Stimulated activated CD8-positive, alpha-beta memory T cell treated with anti-CD3 and anti-CD28 coated beads, Interleukin-12 subunit alpha, Interleukin-12 subunit beta, amount 100 ng/mL, for 24 hours (primary cell): ENCODE measurements around the gene HDDC2.

Source experiments
- DNase-seq: peaks from one replicate; pipeline ENCODE4 v3.0.0-alpha.2; 2020; ENCODE audit errors: extremely low read depth

HDDC2 gene

GRCh38 chr6:125301435-125302391 is at the start of gene HDDC2:
Gene HDDC2, minus strand, starts transcription at chr6:125301967. Its CDS starts 35 bp downstream, at chr6:125301932.
- no peak for DNase-seq

GRCh38 chr6:125346926-125347563 is 45.3 kb upstream of the HDDC2 start:
- DNase-seq = no peak

- no peak for DNase-seq
Observed at GRCh38 chr6:125346201-125346925, 44.6 kb upstream of the HDDC2 start.

- no peak for DNase-seq
Observed at GRCh38 chr6:125341460-125341859, 39.7 kb upstream of the HDDC2 start.

- DNase-seq = no peak
Observed at GRCh38 chr6:125340991-125341390, 39.2 kb upstream of the HDDC2 start.

GRCh38 chr6:125340175-125340835 is 38.5 kb upstream of the HDDC2 start:
- DNase-seq = no peak

- no peak for DNase-seq
Observed at GRCh38 chr6:125339653-125340052, 37.9 kb upstream of the HDDC2 start.

- no peak for DNase-seq
Observed at GRCh38 chr6:125338381-125338780, 36.6 kb upstream of the HDDC2 start.

GRCh38 chr6:125337706-125338105 is 35.9 kb upstream of the HDDC2 start:
- no peak for DNase-seq

- DNase-seq = no peak
Observed at GRCh38 chr6:125332664-125333063, 30.9 kb upstream of the HDDC2 start.

- DNase-seq = no peak
Observed at GRCh38 chr6:125325586-125325985, 23.8 kb upstream of the HDDC2 start.

- DNase-seq = no peak
Observed at GRCh38 chr6:125323376-125323775, 21.6 kb upstream of the HDDC2 start.

GRCh38 chr6:125316621-125317020 is 14.9 kb upstream of the HDDC2 start:
- DNase-seq = no peak

GRCh38 chr6:125315548-125315947 is 13.8 kb upstream of the HDDC2 start:
- DNase-seq = no peak

GRCh38 chr6:125314009-125314581 is 12.3 kb upstream of the HDDC2 start:
- DNase-seq = no peak

GRCh38 chr6:125312950-125313349 is 11.2 kb upstream of the HDDC2 start:
- no peak for DNase-seq

GRCh38 chr6:125312478-125312877 is 10.7 kb upstream of the HDDC2 start:
- no peak for DNase-seq

GRCh38 chr6:125310994-125311649 is 9.4 kb upstream of the HDDC2 start:
- DNase-seq = no peak

GRCh38 chr6:125307964-125308615 is 6.3 kb upstream of the HDDC2 start:
- no peak for DNase-seq

GRCh38 chr6:125307150-125307838 is 5.5 kb upstream of the HDDC2 start:
- no peak for DNase-seq
